IMR-90 (cell line): ENCODE data around the gene LMO1.

Experiments used
- BHLHE40 ChIP-seq: fragments of 150-350 bp; IDR thresholded peaks from 2 replicates; pipeline ENCODE4 v1.6.1; 2016; ENCODE audit warnings: mild to moderate bottlenecking, low read depth, low read length
- CEBPB ChIP-seq: IDR thresholded peaks from 2 replicates; pipeline ENCODE4 v1.6.1; 2012; ENCODE audit warnings: low read depth, low read length, improper control_type of control experiment
- CHD1 ChIP-seq: IDR thresholded peaks from 2 replicates; pipeline ENCODE4 v1.6.1; 2012; ENCODE audit warnings: low read depth, low read length, improper control_type of control experiment
- MAFK ChIP-seq: IDR thresholded peaks from 2 replicates; pipeline ENCODE4 v1.6.1; 2012; ENCODE audit warnings: low read depth, low read length, improper control_type of control experiment
- POLR2A ChIP-seq: IDR thresholded peaks from 2 replicates; pipeline ENCODE4 v1.6.1; 2012; ENCODE audit warnings: mild to moderate bottlenecking, low read depth, low read length
- RAD21 ChIP-seq: IDR thresholded peaks from 2 replicates; pipeline ENCODE4 v1.6.1; 2012; ENCODE audit warnings: low read length, improper control_type of control experiment
- RCOR1 ChIP-seq: IDR thresholded peaks from 2 replicates; pipeline ENCODE4 v1.6.1; 2012; ENCODE audit warnings: mild to moderate bottlenecking, low read length, improper control_type of control experiment; ENCODE audit not compliant: insufficient replicate concordance
- TF ChIP-seq, protein P1 (sequence below): conservative IDR thresholded peaks from 2 replicates; pipeline ENCODE4 v1.5.1; 2012; ENCODE audit warnings: mild to moderate bottlenecking, low read depth, low read length, improper control_type of control experiment
- TF ChIP-seq, protein P2 (sequence below): fragments of 150-350 bp; IDR thresholded peaks from 2 replicates; pipeline ENCODE4 v1.6.1; 2016; ENCODE audit warnings: low read depth, mild to moderate bottlenecking, low read length, moderate library complexity, borderline replicate concordance

DNA sequence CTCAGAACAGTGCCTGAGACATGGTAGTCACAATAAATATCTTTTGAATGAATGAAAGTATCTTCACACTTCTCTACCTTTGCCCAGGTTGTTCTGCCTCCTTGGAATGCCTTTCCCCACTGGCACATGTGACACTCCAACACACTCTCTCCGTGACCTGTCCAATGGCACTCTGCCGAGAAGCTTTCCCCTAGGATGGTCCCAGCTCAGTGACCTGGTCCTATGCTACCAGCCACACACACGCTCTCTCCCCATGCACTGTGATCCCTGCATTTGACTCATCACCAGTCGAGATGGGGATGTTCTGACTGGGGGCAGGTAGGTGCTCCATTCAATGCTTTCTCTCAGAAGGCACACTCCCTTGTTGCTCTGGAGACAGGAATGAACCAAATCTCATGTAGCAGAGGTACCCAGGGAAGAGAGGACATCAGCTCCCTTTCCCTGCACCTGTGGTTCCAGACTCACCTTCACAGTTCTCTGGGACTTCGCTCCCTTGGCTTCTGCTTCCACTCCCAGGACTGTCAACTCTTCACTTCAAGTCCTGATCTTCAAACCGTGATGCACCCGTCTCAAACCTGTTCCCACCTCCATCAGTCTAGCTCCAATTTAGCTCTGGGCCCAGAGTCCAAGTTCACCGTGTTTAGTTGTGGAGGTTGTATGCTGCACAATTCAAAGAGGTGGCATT lies 30.7 kb upstream of the LMO1 start:
- TF ChIP-seq, protein P1, sequence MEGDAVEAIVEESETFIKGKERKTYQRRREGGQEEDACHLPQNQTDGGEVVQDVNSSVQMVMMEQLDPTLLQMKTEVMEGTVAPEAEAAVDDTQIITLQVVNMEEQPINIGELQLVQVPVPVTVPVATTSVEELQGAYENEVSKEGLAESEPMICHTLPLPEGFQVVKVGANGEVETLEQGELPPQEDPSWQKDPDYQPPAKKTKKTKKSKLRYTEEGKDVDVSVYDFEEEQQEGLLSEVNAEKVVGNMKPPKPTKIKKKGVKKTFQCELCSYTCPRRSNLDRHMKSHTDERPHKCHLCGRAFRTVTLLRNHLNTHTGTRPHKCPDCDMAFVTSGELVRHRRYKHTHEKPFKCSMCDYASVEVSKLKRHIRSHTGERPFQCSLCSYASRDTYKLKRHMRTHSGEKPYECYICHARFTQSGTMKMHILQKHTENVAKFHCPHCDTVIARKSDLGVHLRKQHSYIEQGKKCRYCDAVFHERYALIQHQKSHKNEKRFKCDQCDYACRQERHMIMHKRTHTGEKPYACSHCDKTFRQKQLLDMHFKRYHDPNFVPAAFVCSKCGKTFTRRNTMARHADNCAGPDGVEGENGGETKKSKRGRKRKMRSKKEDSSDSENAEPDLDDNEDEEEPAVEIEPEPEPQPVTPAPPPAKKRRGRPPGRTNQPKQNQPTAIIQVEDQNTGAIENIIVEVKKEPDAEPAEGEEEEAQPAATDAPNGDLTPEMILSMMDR = no peak
- TF ChIP-seq CHD1 (no peak), POLR2A (no peak), RCOR1 (no peak), CEBPB (no peak), MAFK (no peak), RAD21 (no peak), BHLHE40 (no peak)
- TF ChIP-seq, protein P2, sequence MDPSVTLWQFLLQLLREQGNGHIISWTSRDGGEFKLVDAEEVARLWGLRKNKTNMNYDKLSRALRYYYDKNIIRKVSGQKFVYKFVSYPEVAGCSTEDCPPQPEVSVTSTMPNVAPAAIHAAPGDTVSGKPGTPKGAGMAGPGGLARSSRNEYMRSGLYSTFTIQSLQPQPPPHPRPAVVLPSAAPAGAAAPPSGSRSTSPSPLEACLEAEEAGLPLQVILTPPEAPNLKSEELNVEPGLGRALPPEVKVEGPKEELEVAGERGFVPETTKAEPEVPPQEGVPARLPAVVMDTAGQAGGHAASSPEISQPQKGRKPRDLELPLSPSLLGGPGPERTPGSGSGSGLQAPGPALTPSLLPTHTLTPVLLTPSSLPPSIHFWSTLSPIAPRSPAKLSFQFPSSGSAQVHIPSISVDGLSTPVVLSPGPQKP = no peak
